Stomach smooth muscle (tissue), 2 donors: ENCODE measurements around the gene PRELP.
A peak's percentile ranks its signal among the peaks of the same experiment; 100 is the strongest.

Experiments used
- H3K27ac ChIP-seq: one replicate; pipeline ENCODE4 v1.7.0; 2013; ENCODE audit warnings: mild to moderate bottlenecking, low read length, inconsistent platforms
- H3K27me3 ChIP-seq, 2 donors: one replicate each; pipeline ENCODE4 v1.7.0; 2013; ENCODE audit warnings: low read length in 2 of 2; ENCODE audit not compliant: insufficient read depth in 2 of 2, control insufficient read depth in 1 of 2
- H3K36me3 ChIP-seq, 2 donors: one replicate each; pipeline ENCODE4 v1.7.0; 2013; ENCODE audit warnings: low read length in 2 of 2; ENCODE audit not compliant: control insufficient read depth in 2 of 2, insufficient read depth in 2 of 2
- H3K4me1 ChIP-seq: one replicate; pipeline ENCODE4 v1.7.0; 2013; ENCODE audit warnings: low read length; ENCODE audit not compliant: control insufficient read depth, insufficient read depth
- H3K4me3 ChIP-seq, 2 donors: one replicate each; pipeline ENCODE4 v1.7.0; 2013; ENCODE audit warnings: low read length in 2 of 2
- H3K9ac ChIP-seq, 2 donors: one replicate each; pipeline ENCODE4 v1.7.0; 2013; ENCODE audit warnings: low read length in 2 of 2, mild to moderate bottlenecking in 1 of 2
- H3K9me3 ChIP-seq, 2 donors: one replicate each; pipeline ENCODE4 v1.7.0; 2013; ENCODE audit warnings: low read length in 2 of 2; ENCODE audit not compliant: control insufficient read depth in 2 of 2
- donor health status: healthy.
- donor health status: Pancreatic carcinoma.

Gene PRELP

GRCh38 chr1:203475012-203475981 lies at the start of gene PRELP:
Gene PRELP (plus strand): TSS chr1:203475806. CDS start chr1:203483185, 7,379 bp downstream.
- H3K9me3 ChIP-seq: no peaks in the 10 kb centered on the region
- no peaks in the 10 kb centered on the region for H3K27me3 ChIP-seq
- H3K9ac ChIP-seq: peak within 1 kb of the TSS; percentile 75 to 85
- peaks cover 49% of the 10 kb centered on the region for H3K4me1 ChIP-seq
- peak within 1 kb of the TSS; percentile 82 to 94 for H3K4me3 ChIP-seq
- H3K36me3 ChIP-seq: no peaks in the 10 kb centered on the region
- peak within 1 kb of the TSS; percentile 88 for H3K27ac ChIP-seq

- no peaks in the 10 kb centered on the region for H3K36me3 ChIP-seq
Measured at GRCh38 chr1:203426366-203426765, 49.2 kb upstream of the PRELP start.

DNA sequence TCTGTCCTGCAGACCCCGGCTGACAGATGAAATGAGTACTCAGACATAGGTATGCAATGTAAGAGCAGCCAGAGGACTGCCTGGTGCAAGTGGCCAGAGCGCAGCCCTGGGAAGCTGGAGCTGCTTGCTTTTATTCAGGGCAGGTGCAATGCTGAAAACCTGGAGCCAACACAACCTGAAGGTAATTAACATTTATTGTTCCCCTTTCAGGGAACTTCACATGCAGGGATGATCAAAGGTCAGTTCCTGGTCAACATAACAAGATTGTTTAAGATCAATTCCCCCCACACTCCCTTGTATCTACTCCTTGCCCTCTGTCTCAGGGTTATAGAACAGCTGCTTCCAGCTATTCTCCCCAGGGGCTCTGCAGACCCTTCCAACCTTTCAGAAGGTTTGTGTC lies 48.7 kb upstream of the PRELP start:
- Histone ChIP-seq H3K4me3 (no peak overlapping the region), H3K9ac (no peak overlapping the region), H3K4me1 (peaks cover 11% of the 10 kb centered on the region), H3K9me3 (no peaks in the 10 kb centered on the region), H3K27ac (no peak overlapping the region), H3K27me3 (no peaks in the 10 kb centered on the region), H3K36me3 (no peaks in the 10 kb centered on the region)

More at GRCh38 chr1:203426366-203426765, 49.2 kb upstream of the PRELP start:
- H3K27me3 ChIP-seq: no peaks in the 10 kb centered on the region
- H3K9ac ChIP-seq: no peak overlapping the region
- H3K27ac ChIP-seq: no peak overlapping the region
- peaks cover 11% of the 10 kb centered on the region for H3K4me1 ChIP-seq
- no peaks in the 10 kb centered on the region for H3K9me3 ChIP-seq
- H3K4me3 ChIP-seq: no peak overlapping the region

DNA sequence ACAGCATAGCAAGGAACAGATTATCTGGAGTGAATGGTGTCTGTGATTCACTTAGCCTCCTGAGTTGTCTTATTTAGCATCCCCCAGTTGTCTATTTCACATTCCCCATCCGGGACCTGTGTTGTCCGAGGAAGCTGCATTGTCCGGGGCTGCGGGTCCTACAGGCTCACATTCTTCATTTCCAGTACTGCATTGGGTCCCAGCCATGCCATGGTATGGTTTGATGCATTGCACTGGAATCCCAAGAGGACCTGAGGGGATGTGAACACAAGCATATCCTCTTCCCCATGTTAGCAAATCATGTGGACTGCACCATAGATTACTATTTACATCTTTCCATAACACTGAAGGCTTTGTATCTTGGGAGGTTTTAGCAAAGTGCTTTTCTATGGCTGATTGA lies 48.2 kb upstream of the PRELP start:
- H3K4me3 ChIP-seq: no peak overlapping the region
- no peaks in the 10 kb centered on the region for H3K36me3 ChIP-seq
- no peaks in the 10 kb centered on the region for H3K9me3 ChIP-seq
- no peak overlapping the region for H3K27ac ChIP-seq
- H3K4me1 ChIP-seq: peaks cover 11% of the 10 kb centered on the region
- no peak overlapping the region for H3K9ac ChIP-seq
- H3K27me3 ChIP-seq: no peaks in the 10 kb centered on the region

- no peak overlapping the region for H3K9ac ChIP-seq
- H3K4me3 ChIP-seq: no peak overlapping the region
Measured at GRCh38 chr1:203428981-203429599, 46.5 kb upstream of the PRELP start.

DNA sequence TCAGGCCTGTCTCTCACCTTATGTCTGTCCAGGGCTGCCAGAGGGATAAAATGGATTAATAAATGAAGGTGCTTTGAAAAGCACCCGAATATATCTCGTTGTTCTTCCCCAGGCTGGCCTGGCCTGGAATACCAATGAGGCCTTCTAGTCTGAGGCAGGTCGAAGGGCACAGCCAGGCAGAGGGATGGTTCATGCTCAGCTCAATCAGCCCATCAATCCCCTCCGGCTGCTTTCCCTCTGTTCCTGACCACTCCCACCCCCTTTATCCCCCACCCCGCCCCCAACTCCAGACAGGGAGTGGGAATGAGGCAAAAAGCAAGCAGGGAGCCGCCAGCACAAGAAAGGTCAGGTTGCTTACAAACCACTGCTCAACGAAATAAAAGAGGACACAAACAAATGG lies 40.0 kb upstream of the PRELP start:
- peaks cover 14% of the 10 kb centered on the region for H3K4me1 ChIP-seq
- no peak overlapping the region for H3K27ac ChIP-seq
- no peak overlapping the region for H3K9ac ChIP-seq
- H3K9me3 ChIP-seq: no peaks in the 10 kb centered on the region
- H3K4me3 ChIP-seq: no peak overlapping the region
- H3K36me3 ChIP-seq: no peaks in the 10 kb centered on the region
- H3K27me3 ChIP-seq: no peaks in the 10 kb centered on the region

More at GRCh38 chr1:203428981-203429599, 46.5 kb upstream of the PRELP start:
- H3K27ac ChIP-seq: no peak overlapping the region
- peaks cover 11% of the 10 kb centered on the region for H3K4me1 ChIP-seq
- H3K36me3 ChIP-seq: no peaks in the 10 kb centered on the region
- H3K9me3 ChIP-seq: no peaks in the 10 kb centered on the region
- H3K27me3 ChIP-seq: no peaks in the 10 kb centered on the region

DNA sequence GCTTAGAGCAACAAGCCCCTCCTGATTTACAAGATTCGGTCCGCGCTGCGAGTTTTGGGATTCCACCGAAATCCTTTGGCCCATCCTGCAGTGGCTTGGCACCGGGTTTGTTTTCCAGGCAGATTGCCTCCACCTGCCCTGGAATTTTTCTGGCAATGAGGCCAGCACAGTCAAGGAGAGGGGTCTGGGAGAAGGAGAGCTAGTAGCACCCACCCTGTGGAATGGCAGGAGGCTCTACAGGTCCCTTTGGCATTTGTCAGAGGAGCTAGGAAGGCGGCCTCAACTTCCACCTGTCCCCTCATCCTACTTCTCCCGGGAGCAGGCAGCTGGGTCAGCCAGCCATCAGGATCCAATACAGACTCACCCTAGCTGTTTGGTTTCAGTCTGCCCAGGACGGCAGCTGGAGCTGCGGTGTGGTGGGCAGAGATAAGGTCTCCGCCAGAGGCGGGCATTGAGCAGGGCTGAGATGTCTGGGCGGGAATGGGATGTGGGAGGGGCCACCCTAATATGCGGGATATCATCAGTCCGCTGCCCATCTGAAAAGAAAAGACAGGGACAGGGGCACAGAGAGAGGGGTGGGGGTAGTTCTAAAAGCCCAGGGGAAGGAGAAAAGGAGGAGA lies 37.8 kb upstream of the PRELP start:
- H3K27me3 ChIP-seq: no peaks in the 10 kb centered on the region
- no peaks in the 10 kb centered on the region for H3K9me3 ChIP-seq
- H3K36me3 ChIP-seq: no peaks in the 10 kb centered on the region
- no peak overlapping the region for H3K27ac ChIP-seq
- H3K4me3 ChIP-seq: no peak overlapping the region
- H3K4me1 ChIP-seq: peaks cover 25% of the 10 kb centered on the region
- H3K9ac ChIP-seq: no peak overlapping the region

DNA sequence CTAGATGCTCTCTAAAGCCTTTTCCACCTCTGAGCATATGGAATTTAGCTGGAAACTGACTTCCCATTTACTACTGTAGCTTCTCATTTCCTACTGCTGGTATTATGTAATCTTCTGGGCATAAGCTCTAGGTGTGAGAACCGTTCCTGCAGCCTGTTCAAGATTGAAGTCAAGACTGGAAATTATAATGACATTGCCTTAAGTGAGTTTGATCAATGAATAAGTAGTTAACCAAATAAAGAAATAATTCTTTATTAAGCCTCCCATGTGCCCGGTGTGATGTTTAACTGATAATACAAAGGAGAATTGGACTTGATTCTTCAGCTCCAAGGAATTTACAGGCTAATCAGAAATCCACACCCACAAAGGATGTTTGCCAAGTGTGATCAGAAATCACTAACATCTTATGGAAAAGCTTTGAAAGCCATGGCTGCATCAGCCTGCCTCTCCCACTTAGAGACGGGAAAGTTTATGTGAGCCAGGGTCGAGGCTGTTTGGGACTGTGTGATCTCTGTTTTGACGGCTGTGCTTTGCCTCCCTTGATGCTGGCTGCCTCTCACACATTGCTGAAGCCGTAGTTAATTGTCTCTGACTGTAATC lies 36.4 kb upstream of the PRELP start:
- H3K9me3 ChIP-seq: no peaks in the 10 kb centered on the region
- no peaks in the 10 kb centered on the region for H3K27me3 ChIP-seq
- H3K36me3 ChIP-seq: no peaks in the 10 kb centered on the region
- H3K4me1 ChIP-seq: peaks cover 25% of the 10 kb centered on the region
- no peak overlapping the region for H3K27ac ChIP-seq
- H3K9ac ChIP-seq: no peak overlapping the region
- peak overlapping the region in 1 of 2 donors; percentile 3 for H3K4me3 ChIP-seq

DNA sequence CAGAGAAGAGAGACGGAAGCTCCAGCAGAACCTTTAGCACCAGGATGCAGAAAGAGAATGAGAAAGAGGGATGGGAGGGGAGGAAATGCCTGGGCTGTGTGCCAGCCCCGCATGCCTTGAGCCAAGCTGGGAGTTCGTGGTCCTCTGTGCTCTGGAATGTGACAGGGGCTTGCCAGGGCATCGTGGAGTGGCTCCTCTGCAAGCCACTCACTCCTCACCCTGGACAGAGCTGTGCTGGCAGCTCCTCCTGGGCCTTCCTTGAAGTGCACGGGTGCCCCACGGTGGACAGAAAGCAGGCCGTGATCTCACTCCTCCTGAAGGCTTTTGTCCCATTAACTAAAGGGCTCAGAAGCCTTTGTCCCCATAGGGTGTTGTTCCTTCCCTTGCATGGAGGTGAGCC lies 34.8 kb upstream of the PRELP start:
- Histone ChIP-seq H3K36me3 (no peaks in the 10 kb centered on the region), H3K4me1 (peaks cover 25% of the 10 kb centered on the region), H3K27me3 (no peaks in the 10 kb centered on the region), H3K9me3 (peaks cover 5 to 9% of the 10 kb centered on the region in 2 donors), H3K27ac (peak overlapping the region; percentile 24), H3K9ac (no peak overlapping the region), H3K4me3 (no peak overlapping the region)

DNA sequence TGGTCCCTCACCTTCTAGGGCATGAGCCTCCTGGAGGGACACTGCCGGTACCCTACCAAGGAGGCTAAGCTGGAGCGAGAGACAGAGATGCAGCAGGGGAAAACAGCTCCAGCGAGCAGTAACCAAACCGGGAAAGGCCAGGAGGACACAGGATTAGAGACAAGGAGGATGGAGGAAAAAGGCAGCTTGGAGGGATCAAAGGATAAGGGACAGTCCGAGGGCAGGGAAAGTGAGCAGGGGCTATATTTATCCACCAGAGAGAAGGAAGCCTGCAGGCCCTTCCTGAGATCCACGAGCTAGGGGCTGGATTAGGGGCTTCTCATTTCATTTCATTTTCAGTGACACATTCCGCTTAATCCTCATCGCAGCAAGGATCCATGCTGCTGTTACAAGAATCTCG lies 33.8 kb upstream of the PRELP start:
- no peaks in the 10 kb centered on the region for H3K27me3 ChIP-seq
- peaks cover 25% of the 10 kb centered on the region for H3K4me1 ChIP-seq
- H3K9ac ChIP-seq: no peak overlapping the region
- H3K4me3 ChIP-seq: no peak overlapping the region
- H3K9me3 ChIP-seq: peaks cover 5 to 11% of the 10 kb centered on the region in 2 donors
- H3K27ac ChIP-seq: peak overlapping the region; percentile 31
- no peaks in the 10 kb centered on the region for H3K36me3 ChIP-seq
